Neural progenitor cell (in vitro differentiated cells): ENCODE results near the gene CARNS1.

ENCODE experiments used
- CTCF ChIP-seq: fragments of 200-600 bp; sonication (generic); IDR thresholded peaks from 2 replicates; pipeline ENCODE4 v1.5.1; 2017; ENCODE audit warnings: antibody characterized with exemption, mild to moderate bottlenecking
- EZH2 ChIP-seq: fragments of 200-600 bp; sonication (generic); IDR thresholded peaks from 2 replicates; pipeline ENCODE4 v1.6.1; 2017; ENCODE audit warnings: antibody characterized with exemption, mild to moderate bottlenecking, moderate library complexity
- EZH2phosphoT487 ChIP-seq: fragments of 200-600 bp; sonication (generic); IDR thresholded peaks from 2 replicates; pipeline ENCODE4 v1.6.1; 2017; ENCODE audit warnings: antibody characterized with exemption

- TF ChIP-seq CTCF (no peak), EZH2 (no peak), EZH2phosphoT487 (no peak)
These were observed 21.5 kb upstream of the CARNS1 start for GRCh38 chr11:67393990-67394389.
